DND-41 (cell line): Measurements from ENCODE around the gene SNURF.

ENCODE experiments used
- ATAC-seq: fragments of 200-7000 bp; cut with Tn5 transposase; 3 replicates; pipeline ENCODE4 v1.9.1; 2021; ENCODE audit warnings: low read depth; ENCODE audit not compliant: insufficient read depth
- DNase-seq: peaks from one replicate; pipeline ENCODE4 v3.0.0-alpha.2; 2020
- H2AFZ ChIP-seq: 2 replicates; pipeline ENCODE4 v1.6.0; 2012; ENCODE audit warnings: low read depth, low read length
- H3K27ac ChIP-seq: 2 replicates; pipeline ENCODE4 v1.5.1; 2012; ENCODE audit warnings: low read length, inconsistent platforms
- H3K27me3 ChIP-seq: fragments of 200-600 bp; sonication (generic); 2 replicates; pipeline ENCODE4 v1.6.0; 2012; ENCODE audit warnings: low read length, mild to moderate bottlenecking, inconsistent platforms; ENCODE audit not compliant: insufficient read depth, poor library complexity
- H3K36me3 ChIP-seq: 2 replicates; pipeline ENCODE4 v1.5.1; 2012; ENCODE audit warnings: low read length, inconsistent platforms; ENCODE audit not compliant: insufficient read depth
- H3K4me1 ChIP-seq: 2 replicates; pipeline ENCODE4 v1.5.1; 2012; ENCODE audit warnings: mild to moderate bottlenecking, low read length; ENCODE audit not compliant: insufficient read depth
- H3K4me2 ChIP-seq: 2 replicates; pipeline ENCODE4 v1.6.0; 2012; ENCODE audit warnings: mild to moderate bottlenecking, moderate library complexity, low read length, inconsistent platforms; ENCODE audit not compliant: insufficient read depth
- H3K4me3 ChIP-seq, 2 experiments: fragments of 200-600 bp in 1 of 2; shearing (Covaris generic) in 1 of 2; 2 replicates each; pipeline ENCODE4 v1.5.1; 2012 to 2016; ENCODE audit warnings: inconsistent platforms in 2 of 2, low read length in 2 of 2, mild to moderate bottlenecking in 2 of 2, low read depth in 1 of 2, moderate library complexity in 1 of 2
- H3K79me2 ChIP-seq: 2 replicates; pipeline ENCODE4 v1.6.0; 2012; ENCODE audit warnings: low read length, inconsistent platforms; ENCODE audit not compliant: insufficient read depth
- H3K9ac ChIP-seq: 2 replicates; pipeline ENCODE4 v1.6.0; 2012; ENCODE audit warnings: low read depth, mild to moderate bottlenecking, inconsistent platforms, low read length, moderate library complexity
- H3K9me3 ChIP-seq: 2 replicates; pipeline ENCODE4 v1.5.1; 2012; ENCODE audit warnings: low read length, moderate library complexity, mild to moderate bottlenecking, inconsistent platforms; ENCODE audit not compliant: insufficient read depth, severe bottlenecking
- H4K20me1 ChIP-seq: 2 replicates; pipeline ENCODE4 v1.6.0; 2012; ENCODE audit warnings: low read length; ENCODE audit not compliant: insufficient read depth
- EZH2 ChIP-seq: IDR thresholded peaks from 3 replicates; pipeline ENCODE4 v1.6.1; 2012; ENCODE audit warnings: borderline replicate concordance, low read depth, mild to moderate bottlenecking, moderate library complexity, low read length, inconsistent platforms; ENCODE audit not compliant: severe bottlenecking
- TF ChIP-seq, protein P1 (sequence below): IDR thresholded peaks from 2 replicates; pipeline ENCODE4 v1.5.1; 2012; ENCODE audit warnings: borderline replicate concordance, low read length, moderate library complexity, mild to moderate bottlenecking; ENCODE audit not compliant: poor library complexity, severe bottlenecking; ENCODE audit errors: extremely low read depth

SNURF gene

GRCh38 chr15:24985224-24985623, 30.4 kb downstream of the SNURF start:
- no peak overlapping the region for H2AFZ ChIP-seq
- no peak overlapping the region for H3K4me2 ChIP-seq
- peaks cover 9% of the 10 kb centered on the region; the same call in 1 of the 2 replicates for H3K79me2 ChIP-seq
- H3K9ac ChIP-seq: no peak overlapping the region
- ATAC-seq (no peak), DNase-seq (no peak)
- H3K36me3 ChIP-seq: peaks cover 70% of the 10 kb centered on the region
- H3K4me3 ChIP-seq: no peak overlapping the region
- no peaks in the 10 kb centered on the region for H3K27me3 ChIP-seq
- no peak overlapping the region for H3K27ac ChIP-seq
- TF ChIP-seq EZH2: no peak
- TF ChIP-seq, protein P1, sequence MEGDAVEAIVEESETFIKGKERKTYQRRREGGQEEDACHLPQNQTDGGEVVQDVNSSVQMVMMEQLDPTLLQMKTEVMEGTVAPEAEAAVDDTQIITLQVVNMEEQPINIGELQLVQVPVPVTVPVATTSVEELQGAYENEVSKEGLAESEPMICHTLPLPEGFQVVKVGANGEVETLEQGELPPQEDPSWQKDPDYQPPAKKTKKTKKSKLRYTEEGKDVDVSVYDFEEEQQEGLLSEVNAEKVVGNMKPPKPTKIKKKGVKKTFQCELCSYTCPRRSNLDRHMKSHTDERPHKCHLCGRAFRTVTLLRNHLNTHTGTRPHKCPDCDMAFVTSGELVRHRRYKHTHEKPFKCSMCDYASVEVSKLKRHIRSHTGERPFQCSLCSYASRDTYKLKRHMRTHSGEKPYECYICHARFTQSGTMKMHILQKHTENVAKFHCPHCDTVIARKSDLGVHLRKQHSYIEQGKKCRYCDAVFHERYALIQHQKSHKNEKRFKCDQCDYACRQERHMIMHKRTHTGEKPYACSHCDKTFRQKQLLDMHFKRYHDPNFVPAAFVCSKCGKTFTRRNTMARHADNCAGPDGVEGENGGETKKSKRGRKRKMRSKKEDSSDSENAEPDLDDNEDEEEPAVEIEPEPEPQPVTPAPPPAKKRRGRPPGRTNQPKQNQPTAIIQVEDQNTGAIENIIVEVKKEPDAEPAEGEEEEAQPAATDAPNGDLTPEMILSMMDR: no peak
- H4K20me1 ChIP-seq: no peaks in the 10 kb centered on the region
- H3K4me1 ChIP-seq: no peaks in the 10 kb centered on the region
- no peaks in the 10 kb centered on the region for H3K9me3 ChIP-seq

DNA sequence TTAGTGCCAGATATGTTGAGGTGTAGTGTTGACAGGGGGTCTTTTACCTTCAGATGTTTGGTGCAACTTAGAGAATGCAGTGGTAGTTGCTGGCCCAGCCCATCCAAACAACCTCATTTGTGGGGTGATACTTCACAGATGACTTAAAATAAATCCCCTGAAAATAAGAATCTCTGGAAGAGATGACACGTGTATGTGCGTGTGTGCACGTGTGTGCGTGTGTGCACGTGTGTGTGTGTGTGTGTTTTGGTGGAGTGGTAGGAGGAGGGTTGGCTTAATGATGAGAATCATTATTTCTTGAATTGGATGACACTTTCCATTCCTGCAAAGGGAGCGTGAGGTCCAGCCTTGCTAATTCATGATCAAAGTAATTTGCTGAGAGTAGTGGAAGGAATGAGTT, 31.9 kb downstream of the SNURF start:
- ATAC-seq (no peak), DNase-seq (no peak)
- no peak overlapping the region for H2AFZ ChIP-seq
- no peak overlapping the region for H3K27ac ChIP-seq
- H3K27me3 ChIP-seq: no peaks in the 10 kb centered on the region
- no peaks in the 10 kb centered on the region for H3K4me1 ChIP-seq
- TF ChIP-seq, protein P1: no peak
- TF ChIP-seq EZH2: no peak
- peaks cover 9% of the 10 kb centered on the region; the same call in 1 of the 2 replicates for H3K79me2 ChIP-seq
- no peak overlapping the region for H3K4me2 ChIP-seq
- H4K20me1 ChIP-seq: no peaks in the 10 kb centered on the region
- H3K4me3 ChIP-seq: no peak overlapping the region
- H3K36me3 ChIP-seq: peaks cover 63% of the 10 kb centered on the region
- no peaks in the 10 kb centered on the region for H3K9me3 ChIP-seq
- H3K9ac ChIP-seq: no peak overlapping the region
